ENCODE data around the gene MRPL47.

- TF ChIP-seq, protein P1, sequence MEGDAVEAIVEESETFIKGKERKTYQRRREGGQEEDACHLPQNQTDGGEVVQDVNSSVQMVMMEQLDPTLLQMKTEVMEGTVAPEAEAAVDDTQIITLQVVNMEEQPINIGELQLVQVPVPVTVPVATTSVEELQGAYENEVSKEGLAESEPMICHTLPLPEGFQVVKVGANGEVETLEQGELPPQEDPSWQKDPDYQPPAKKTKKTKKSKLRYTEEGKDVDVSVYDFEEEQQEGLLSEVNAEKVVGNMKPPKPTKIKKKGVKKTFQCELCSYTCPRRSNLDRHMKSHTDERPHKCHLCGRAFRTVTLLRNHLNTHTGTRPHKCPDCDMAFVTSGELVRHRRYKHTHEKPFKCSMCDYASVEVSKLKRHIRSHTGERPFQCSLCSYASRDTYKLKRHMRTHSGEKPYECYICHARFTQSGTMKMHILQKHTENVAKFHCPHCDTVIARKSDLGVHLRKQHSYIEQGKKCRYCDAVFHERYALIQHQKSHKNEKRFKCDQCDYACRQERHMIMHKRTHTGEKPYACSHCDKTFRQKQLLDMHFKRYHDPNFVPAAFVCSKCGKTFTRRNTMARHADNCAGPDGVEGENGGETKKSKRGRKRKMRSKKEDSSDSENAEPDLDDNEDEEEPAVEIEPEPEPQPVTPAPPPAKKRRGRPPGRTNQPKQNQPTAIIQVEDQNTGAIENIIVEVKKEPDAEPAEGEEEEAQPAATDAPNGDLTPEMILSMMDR (IDR thresholded peaks at IDR 0.05; ENCODE audit: poor library complexity), result no peak
- TF ChIP-seq EZH2phosphoT487 (IDR thresholded peaks at IDR 0.05; ENCODE audit: low read depth, severe bottlenecking, unreplicated experiment), result no peak
These were observed at the start of gene MRPL47, which contains the start of gene NDUFB5 for GRCh38 chr3:179604321-179605078.
